Breast epithelium (tissue), 4 donors: ENCODE data around the gene SCTR. TPM values are rescaled to one million over a fixed set of nuclear protein-coding genes. Genes with fewer than 3 reads are reported as not detected.

ENCODE experiments used
- DNase-seq, 2 donors: peaks; one replicate each; pipeline ENCODE4 v3.0.0-alpha.2; 2019; ENCODE audit warnings: low spot score in 2 of 2
- H3K27ac ChIP-seq, 2 donors: fragments of 200-600 bp; sonication (generic) in 1 of 2; one replicate each; pipeline ENCODE4 v1.5.1; 2016 to 2019; ENCODE audit warnings: mild to moderate bottlenecking in 1 of 2
- H3K27me3 ChIP-seq, 2 donors: fragments of 200-600 bp; sonication (generic) in 1 of 2; one replicate each; pipeline versions ENCODE4 v1.5.1 to v1.6.0; 2017 to 2019; ENCODE audit warnings: control low read depth in 1 of 2, mild to moderate bottlenecking in 1 of 2
- H3K36me3 ChIP-seq: fragments of 200-600 bp; one replicate; pipeline ENCODE4 v1.5.1; 2019
- H3K4me1 ChIP-seq, 2 donors: fragments of 200-600 bp; sonication (generic); one replicate each; pipeline ENCODE4 v1.5.1; 2016 to 2019; ENCODE audit warnings: control low read depth in 1 of 2
- H3K4me3 ChIP-seq, 3 donors: fragments of 200-600 bp; sonication (generic); 1 replicate in 2 of 3; 2 replicates in 1 of 3; pipeline ENCODE4 v1.5.1; 2016 to 2019; ENCODE audit warnings: mild to moderate bottlenecking in 3 of 3, moderate library complexity in 2 of 3
- H3K9me3 ChIP-seq, 2 donors: fragments of 200-600 bp; sonication (generic) in 1 of 2; one replicate each; pipeline ENCODE4 v1.5.1; 2016 to 2019; ENCODE audit warnings: control low read depth in 1 of 2
- CTCF ChIP-seq, 3 donors: fragments of 450-650 bp; IDR thresholded peaks; one replicate each; pipeline ENCODE4 v1.5.1; 2016 to 2017; ENCODE audit warnings: antibody characterized with exemption in 3 of 3, mild to moderate bottlenecking in 3 of 3, moderate library complexity in 3 of 3
- POLR2A ChIP-seq: fragments of 450-650 bp; IDR thresholded peaks from one replicate; pipeline ENCODE4 v1.6.1; 2016; ENCODE audit warnings: antibody characterized with exemption, mild to moderate bottlenecking, moderate library complexity
- POLR2AphosphoS5 ChIP-seq, 3 donors: sonication (generic); formaldehyde crosslinking; IDR thresholded peaks; one replicate each; pipeline ENCODE4 v1.6.1; 2017; ENCODE audit warnings: antibody characterized with exemption in 3 of 3
- intact Hi-C: fragments of 100-400 bp; cut with DNase I; formaldehyde crosslinking; loops from one replicate; pipeline ENCODE4 v1.15.1; 2023; ENCODE audit warnings: low total_unique reads
- total RNA-seq, 3 donors: library from RNA; depleted of rRNA; stranded (reverse); fragments of >200 nt; gene quantifications; one replicate each; pipeline ENCODE4 v1.1.0, GENCODE V29; 2016

The SCTR gene
- total RNA-seq, 3 donors from 2014 or later = not detected

GRCh38 chr2:119421304-119421703 lies 103.0 kb downstream of the SCTR start:
- Histone ChIP-seq H3K36me3 (no peaks in the 10 kb centered on the region), H3K4me1 (no peaks in the 10 kb centered on the region), H3K4me3 (no peak overlapping the region), H3K27me3 (no peaks in the 10 kb centered on the region), H3K9me3 (peaks cover 5 to 7% of the 10 kb centered on the region in 2 donors), H3K27ac (no peak overlapping the region)
- no peak for DNase-seq
- TF ChIP-seq CTCF (IDR thresholded peaks at IDR 0.05) (no peak), POLR2AphosphoS5 (IDR thresholded peaks at IDR 0.05) (no peak)
- intact Hi-C loops = no loop called here

GRCh38 chr2:119419803-119420508 lies 104.3 kb downstream of the SCTR start:
- DNase-seq = no peak
- intact Hi-C loops = no loop called here
- Histone ChIP-seq H3K4me1 (no peaks in the 10 kb centered on the region), H3K36me3 (no peaks in the 10 kb centered on the region), H3K9me3 (peaks cover 5 to 7% of the 10 kb centered on the region in 2 donors), H3K4me3 (no peak overlapping the region), H3K27me3 (no peaks in the 10 kb centered on the region), H3K27ac (no peak overlapping the region)
- no peak for TF ChIP-seq POLR2A
- TF ChIP-seq POLR2AphosphoS5 (IDR thresholded peaks at IDR 0.05) = no peak
- TF ChIP-seq CTCF (IDR thresholded peaks at IDR 0.05) = no peak

GRCh38 chr2:119419065-119419464 lies 105.2 kb downstream of the SCTR start:
- Histone ChIP-seq H3K4me3 (no peak overlapping the region), H3K36me3 (no peaks in the 10 kb centered on the region), H3K27ac (no peak overlapping the region), H3K4me1 (no peaks in the 10 kb centered on the region), H3K9me3 (peaks cover 5 to 7% of the 10 kb centered on the region in 2 donors), H3K27me3 (no peaks in the 10 kb centered on the region)
- intact Hi-C loops = no loop called here
- no peak for TF ChIP-seq CTCF (IDR thresholded peaks at IDR 0.05)
- no peak for TF ChIP-seq POLR2A
- TF ChIP-seq POLR2AphosphoS5 (IDR thresholded peaks at IDR 0.05) = no peak
- DNase-seq = no peak

- no peak for DNase-seq
- no peaks in the 10 kb centered on the region for H3K4me1 ChIP-seq
- intact Hi-C loops = no loop called here
- TF ChIP-seq POLR2A = no peak
- no peak overlapping the region for H3K27ac ChIP-seq
- H3K27me3 ChIP-seq = no peaks in the 10 kb centered on the region
- H3K36me3 ChIP-seq = no peaks in the 10 kb centered on the region
- H3K4me3 ChIP-seq = no peak overlapping the region
- H3K9me3 ChIP-seq = peaks cover 5 to 7% of the 10 kb centered on the region in 2 donors
Observed at GRCh38 chr2:119417908-119418307, 106.4 kb downstream of the SCTR start.

- DNase-seq = no peak
- Histone ChIP-seq H3K4me1 (no peaks in the 10 kb centered on the region), H3K4me3 (no peak overlapping the region), H3K9me3 (peaks cover 3 to 5% of the 10 kb centered on the region in 2 donors), H3K27ac (no peak overlapping the region), H3K36me3 (no peaks in the 10 kb centered on the region), H3K27me3 (no peaks in the 10 kb centered on the region)
- TF ChIP-seq POLR2A (no peak), POLR2AphosphoS5 (IDR thresholded peaks at IDR 0.05) (no peak), CTCF (IDR thresholded peaks at IDR 0.05) (no peak)
- intact Hi-C loops = no loop called here
Observed at GRCh38 chr2:119416299-119416923, 107.9 kb downstream of the SCTR start.
